Activated effector memory CD4-positive, alpha-beta T cell treated with Interleukin-2 at 50 U/mL for 16 hours (primary cell): Measurements from ENCODE around the gene ITM2C.

Source experiments
- DNase-seq: peaks from one replicate; pipeline ENCODE4 v3.0.0-alpha.2; 2020

Gene ITM2C

DNA sequence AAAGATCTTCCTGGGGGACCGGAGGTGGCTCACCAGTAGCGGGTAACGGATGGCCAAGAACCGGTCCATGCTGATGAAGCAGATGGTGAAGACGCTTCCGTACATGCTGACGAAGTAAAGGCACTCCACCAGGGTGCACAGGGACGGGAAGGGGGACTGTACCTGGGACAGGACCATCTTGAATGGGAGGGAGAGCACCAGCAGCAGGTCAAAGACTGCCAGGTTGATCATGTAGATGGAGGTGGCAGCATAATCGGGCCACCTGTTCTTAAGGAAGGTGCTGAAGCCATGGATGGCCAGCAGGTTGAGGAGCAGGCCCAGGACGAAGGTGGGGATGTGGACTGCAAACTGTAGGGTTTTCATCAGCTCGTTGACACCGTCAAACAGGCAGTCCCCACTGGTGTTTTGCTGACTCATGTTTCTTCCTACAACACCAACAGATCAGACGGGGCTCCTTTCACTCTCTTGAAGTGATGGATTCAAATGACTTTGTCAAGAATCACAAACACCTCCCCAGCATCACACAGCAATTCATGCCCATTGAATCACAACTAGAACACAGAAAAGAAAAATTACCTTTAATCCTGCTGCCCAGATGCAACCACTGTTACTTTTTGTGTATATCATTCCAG lies 45.9 kb downstream of the ITM2C start:
- no peak for DNase-seq

DNA sequence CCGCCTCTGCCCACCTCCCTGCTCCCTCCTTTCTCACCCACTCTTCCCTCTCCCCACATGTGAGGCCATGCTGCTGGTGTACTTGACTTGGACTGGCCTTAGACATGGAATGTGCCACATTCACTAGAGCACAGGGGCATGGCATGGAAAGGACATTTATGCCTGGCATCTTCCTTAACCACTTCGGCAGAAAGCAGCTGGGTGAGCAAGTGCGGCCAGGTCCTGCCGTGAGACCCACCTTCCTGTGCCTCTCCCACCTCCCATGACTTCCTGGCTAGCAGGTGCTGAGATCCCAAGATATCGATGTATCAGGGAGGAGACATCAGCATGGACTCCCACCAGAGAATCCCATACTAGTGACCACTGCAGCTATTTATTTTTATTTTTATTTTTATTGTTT lies 47.3 kb downstream of the ITM2C start:
- DNase-seq, result no peak

DNA sequence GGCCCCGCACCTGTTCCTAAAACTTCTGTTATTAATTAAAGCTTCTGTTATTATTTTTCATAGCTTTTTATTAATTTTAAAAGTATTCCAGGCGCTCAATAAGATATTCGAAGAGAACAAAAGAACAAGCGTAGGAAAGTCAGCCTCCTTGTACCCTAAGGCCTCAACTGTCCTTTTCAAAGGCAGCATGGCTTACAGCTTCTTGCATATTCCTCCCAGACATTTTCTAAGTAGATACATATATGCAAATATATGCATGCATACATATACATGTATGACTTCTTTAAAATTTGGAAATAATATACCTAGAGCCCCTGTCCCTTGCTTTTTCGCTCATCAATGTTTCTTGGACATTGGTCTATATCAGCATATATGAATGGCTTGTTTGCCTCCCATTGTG lies 48.0 kb downstream of the ITM2C start:
- no peak for DNase-seq

DNA sequence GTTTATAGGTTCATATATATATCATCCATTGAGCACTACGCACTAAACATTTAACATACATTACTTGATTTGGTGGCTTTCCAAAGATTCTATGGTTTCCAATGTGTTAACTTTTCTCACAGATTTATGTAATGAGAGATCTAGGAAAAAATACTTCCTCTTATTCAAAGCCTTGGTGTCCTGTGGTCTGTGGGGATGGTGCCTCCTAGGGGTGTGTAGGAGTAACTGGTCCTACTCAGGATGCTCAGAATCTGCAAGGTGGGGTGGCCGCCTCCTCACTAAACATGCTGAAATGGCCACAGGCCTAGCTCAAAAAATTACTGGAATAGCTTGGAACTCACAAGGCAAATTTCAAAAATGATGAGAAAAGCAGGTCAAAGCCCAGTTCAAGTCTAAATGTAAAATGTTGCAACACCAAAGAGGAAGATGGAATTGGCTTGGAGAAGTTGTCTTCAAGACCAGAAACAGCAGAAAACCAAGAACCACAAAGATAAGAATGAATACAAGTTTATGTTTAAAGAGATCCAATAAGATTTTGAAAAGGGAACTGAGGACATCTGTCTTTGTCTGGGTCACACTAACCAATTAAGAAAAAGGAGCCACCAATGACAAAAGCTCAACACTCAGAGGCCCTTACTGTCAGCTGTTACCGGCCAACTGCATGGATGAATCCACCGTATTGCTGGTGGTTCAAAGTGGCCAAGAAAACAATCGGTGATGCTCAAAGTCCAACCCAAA lies 48.8 kb downstream of the ITM2C start:
- no peak for DNase-seq

DNA sequence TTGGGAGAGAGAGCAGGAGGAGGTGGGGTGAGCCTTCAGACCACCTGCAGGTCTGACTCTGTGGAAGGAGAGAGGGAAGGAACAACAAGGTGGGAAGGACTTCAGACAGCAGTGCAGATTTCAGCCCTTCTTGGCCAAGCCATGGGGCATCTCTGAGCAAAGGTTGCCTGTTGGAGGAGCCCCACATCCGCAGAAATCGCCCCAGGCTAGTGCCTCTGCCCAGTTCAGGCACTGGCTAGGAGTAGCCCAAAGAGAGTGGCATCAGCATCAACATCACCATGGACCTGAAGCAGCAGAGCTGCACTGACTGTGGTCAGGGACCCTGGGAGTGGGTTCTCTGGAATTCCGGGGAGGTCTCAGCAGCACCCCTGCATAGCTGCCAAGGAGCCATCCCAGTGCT lies 50.1 kb downstream of the ITM2C start:
- no peak for DNase-seq

DNA sequence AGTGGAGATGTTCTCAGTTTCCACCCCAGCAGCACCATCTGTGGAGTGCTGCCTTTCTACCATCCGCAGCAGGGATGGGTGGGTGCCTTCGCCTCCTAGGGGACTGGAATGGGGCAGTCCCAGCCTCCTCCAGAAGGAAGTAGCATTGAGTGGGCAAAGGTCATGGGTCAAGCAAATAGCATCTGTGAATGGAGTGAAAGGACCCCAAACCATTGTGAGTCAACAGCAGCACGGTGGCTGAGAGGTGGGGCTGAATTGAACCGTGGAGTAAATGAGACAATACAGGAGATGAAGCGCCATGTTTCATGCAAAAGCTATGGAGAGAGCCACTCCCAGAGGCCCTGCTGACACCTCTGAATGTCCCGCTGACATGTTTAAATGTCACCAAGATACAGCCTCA lies 50.6 kb downstream of the ITM2C start:
- DNase-seq, result no peak

DNA sequence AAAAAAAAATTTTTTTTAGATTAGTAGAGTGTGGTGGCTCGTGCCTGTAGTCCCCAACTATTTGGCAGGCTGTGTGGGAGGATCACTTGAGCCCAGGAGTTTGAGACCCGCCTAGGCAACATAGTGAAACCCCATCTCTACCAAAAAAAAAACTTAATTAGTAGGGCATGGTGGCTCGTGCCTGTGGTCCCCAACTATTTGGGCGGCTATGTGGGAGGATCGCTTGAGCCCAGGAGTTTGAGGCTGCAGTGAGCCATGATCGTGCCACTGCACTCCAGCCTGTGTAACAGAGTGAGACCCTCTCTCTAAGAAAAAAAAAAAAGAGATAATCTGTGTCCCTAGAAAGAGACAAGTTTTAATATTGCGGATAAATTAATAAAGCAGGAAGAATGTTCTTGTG lies 51.5 kb downstream of the ITM2C start:
- DNase-seq, result no peak

DNA sequence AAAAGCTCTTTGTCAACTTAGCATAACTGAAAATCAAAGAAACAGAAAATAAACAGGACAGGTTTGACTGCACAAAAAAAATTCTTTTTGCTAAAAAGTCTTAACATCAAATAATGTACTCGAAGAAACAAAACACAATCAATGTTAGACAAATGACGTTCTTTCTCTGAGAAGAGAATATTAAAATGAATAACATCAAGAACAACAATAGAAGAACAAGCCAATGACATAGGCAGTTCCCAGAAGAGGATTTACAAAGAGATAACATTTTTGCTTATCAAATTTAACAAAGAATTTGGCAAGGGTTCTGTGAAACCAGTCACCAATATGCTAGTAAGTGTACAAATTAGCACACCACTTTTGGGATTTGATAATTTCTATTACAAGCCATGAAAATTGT lies 54.5 kb downstream of the ITM2C start:
- DNase-seq, result no peak

DNA sequence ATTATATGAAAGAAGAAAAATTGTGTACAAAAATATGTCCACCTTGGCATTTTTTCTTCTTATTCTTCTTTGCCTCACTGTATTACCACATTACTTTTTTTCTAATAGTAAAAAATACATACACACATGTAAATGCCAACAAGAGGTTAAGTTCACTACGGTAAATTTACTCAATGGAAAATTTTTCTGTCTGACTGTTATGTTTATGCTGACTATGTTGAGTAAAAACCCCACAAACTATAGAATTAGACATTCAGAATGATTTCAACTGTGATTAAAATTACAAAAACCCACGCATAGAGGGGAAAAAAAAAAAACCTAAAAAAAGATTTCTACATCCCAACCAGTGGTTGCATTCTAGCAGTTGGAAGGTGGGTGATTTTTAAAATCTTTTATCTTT lies 54.9 kb downstream of the ITM2C start:
- DNase-seq, result no peak

DNA sequence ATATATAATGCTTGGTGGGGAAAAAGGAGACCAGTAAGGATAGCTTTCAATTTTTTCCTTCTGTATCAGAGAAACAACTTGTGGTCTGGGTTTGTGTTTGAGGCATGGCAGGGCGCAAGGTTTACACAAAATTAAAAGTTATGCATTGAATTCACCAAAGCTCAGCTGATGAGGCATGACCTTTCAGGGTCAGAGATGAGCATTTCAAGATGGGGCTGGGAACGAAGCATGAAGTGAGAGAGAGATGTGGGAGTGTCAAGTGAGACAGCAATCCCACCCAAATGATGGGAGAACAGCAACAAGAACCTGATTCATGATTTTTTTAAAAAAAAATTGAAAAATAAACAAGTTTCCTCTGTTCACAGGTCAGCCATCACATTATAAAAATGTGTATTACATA lies 55.4 kb downstream of the ITM2C start:
- no peak for DNase-seq

DNA sequence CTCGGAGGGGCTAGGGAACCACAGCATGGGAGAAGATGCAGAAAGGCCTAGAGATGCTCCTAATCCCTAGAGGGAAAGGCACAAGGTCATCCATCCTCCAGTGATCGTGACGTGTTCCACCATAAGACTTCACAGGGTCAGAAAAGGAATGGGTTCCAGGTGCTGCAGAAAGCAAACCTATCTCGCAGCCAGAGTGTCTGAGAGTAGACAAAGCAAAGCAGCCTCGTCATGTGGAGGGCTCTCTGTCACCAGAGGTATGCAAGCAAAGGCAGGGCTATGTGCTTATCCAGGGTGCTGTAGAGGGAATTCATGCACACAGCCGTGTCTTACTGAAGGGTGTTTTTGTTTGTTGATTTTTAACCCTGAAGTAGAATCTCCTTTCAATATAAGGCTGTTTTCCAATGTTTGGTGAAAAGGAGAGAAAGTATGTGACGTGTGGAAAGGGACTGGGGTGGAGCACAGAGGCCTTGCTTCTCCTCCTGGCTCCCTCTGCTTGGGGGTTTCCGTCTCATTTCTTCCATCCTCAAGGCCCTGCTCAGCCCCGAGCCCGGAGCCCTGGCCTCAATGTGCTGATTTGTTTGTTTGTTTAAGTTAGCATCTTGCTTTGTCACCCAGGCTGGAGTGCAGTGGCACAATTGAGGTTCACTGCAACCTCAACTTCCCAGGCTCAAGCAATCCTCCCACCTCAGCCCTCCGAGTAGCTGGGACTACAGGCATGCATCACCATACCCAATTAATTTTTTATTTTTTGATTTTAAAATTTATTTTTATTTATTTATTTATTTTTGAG lies 57.3 kb downstream of the ITM2C start:
- no peak for DNase-seq

DNA sequence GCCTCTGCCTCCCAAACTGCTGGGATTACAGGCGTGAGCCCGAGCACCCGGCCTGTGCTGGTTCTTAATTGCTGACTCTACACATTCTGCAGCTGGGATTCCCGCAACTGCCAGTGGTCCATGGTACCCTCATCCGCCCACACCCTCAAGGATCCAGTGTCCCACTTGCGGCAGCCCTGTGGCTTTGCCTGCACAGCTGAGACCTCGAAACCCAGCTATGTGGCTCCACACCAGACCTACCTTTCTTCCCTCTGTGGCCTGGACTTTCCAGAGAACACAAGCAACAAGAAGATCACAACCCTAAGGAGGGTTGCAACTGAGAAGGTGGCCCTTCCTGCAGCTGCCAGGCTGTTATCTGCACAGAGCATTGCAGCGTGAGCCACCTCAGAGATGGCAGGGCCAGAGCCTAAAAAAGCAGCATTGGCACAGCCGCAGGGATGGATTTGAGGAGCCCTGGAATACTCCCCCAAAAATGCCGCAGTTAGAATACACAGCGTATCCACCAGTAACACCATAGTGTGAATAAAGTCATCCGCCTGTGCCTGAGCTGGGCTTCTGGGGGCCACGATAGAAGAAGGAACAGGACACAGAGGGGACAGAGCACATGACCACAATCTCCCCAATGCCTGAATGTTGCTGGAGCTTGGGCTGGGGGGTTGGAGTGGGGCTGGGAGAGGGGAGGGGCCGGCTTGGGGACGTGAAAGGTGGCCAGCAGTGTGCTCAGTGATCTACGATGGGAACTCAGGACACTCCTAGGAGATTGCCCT lies 58.4 kb downstream of the ITM2C start:
- DNase-seq, result no peak

DNA sequence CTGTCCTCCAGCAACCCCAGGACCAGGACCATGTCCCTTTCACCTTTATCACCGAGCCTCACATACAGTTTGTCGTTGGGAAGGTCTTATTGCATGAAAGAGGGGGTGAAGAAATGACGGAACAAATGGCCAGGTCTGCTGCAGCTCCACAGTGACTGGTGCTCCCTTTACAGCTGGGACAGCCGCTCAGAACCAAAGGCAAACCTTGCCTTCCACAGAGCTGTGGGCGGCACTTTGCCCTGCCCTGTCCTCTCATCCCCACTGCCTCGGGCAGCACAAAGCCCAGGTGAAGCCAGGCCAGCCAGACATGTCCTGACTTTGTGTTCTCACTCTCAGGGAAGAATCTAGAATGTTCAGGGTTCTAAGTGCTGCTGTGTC lies 59.3 kb downstream of the ITM2C start:
- no peak for DNase-seq

DNA sequence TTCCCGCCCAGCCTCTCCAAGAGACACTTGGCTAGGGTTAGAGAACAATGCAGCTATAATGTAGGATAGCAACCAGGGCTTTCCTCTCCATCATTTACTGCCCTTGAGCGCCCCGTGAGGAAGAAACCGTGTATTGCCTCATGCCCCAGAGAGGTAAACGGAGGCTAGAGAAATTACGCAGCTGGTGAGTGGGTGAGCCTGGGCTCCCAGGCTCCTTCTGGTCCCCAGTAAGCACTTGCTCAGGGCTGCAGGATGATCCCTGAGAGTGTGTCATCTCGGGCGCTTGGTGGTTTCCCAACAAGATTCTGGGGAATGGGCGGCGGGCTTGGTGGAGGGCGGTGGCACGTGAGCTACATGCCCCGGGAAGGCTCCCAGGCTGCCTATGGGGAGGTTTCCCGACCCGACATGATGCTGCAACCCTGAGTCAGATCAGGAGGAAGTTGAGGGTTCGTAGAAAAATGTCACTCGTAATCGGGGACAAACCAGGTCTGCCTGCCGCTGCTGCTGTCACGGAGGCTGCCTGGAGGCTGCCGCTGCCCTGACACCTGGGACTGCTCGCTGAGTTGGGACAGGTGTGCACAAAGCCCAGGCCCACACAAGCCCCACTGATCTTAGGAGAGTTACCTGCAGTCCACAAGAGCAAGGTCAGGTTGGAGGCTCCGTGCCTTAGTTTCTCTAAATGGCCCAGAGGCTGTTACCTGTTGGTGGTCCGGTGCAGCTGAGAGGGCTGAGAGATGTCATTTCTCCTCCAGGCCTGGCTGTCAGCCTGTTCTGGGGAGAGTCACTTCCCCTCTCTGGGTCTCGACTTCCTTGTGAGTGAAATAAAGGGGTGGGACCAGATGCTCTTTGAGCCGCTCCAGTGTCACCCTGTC lies 60.0 kb downstream of the ITM2C start, which contains the start of gene GPR55:
Gene GPR55 (minus strand): TSS at position 773 of the 872 bp plus-strand sequence. CDS start 14,280 bp downstream, outside the sequence.
- DNase-seq, result peak; percentile 39

DNA sequence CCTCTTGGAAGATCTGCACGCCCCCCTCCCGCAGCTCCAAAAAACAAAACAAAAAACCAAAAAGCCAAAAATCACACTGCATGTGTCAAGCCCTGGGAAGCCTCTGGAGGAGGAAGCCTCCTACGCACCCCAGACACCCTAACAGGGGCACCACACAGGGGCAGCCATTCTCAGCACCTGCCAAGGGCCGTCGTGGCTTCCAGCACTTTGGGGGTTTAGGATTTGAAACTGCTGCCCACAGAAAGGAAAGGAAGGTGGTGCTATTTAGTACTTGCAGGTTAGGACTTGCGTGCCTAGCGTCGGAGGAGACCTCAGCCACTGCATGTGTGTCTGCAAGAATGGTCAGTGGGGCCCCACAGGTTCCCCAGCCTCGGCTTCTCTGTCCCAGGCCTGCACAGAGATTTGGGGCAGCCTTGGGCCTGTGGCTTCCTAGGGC lies 60.7 kb downstream of the ITM2C start:
- no peak for DNase-seq

DNA sequence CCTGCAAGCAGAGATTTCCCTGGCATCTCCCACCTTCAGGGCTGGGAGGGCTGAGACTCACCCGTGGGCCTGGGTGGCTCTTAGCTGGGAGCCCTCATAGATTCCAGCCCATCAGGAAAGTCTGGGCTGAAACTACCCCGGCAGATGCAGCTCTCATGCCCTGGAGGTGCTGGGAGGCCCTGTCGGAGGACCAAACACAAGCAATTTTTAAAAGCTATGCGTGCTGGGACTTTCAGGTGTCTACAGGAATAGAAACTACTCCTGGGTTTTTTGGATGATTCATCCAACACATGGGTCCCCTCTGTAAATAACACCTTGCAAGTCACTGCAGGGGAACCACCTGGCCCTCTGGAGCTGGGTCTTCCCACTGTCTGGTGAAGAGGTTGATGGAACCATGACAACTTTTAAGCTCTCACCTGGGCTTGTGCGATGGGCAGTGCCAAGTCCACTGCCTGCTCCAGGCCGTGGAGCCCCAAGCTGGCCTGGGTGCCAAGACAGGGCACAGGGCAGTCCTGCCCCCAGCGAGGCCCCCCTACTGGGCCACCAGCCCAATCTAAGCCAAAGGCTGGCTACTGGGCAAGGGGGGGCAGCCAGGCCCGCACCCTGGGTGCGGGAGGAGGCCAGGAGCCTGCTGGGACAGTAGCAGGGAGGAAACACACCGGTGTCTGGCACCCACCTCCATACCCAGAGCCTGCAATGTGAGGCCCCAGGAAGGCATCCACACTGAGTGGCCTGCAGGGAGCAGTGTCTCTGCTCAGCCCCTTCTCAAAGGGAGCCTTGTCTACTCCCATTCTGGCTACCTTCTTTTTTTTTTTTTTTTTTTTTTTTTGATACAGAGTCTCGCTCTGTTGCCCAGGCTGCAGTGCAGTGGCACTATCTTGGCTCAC lies 61.4 kb downstream of the ITM2C start:
- no peak for DNase-seq

DNA sequence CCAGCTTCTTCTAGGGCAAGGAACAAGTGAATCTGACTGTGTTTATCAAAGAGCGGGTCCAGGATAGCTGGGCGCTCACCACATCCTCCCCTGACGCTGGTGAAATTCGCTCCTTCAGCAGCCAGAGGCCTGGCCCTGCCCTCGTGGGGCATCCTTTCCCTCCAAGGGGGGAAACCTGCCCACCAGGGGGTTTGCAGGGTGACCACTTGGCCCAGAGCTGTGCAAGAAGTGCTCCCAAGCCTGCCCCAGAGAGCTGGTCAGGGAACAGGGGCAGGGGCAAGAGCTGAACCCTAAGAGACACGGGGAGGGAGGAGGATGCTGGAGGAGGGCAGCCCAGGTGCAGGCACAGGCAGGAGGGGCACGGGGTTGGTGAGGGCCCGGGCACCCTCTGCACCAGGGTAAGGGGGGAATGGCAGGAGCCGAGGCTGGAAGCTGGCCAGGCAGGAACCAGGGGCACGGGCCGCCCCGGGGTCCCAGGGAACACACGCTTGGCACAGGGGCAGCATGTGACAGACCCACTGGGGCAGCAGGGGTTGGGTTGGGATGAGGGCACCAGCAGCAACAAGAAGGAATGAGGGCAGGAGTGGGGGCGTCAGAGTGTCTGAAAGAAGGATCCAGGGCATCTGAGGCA lies 63.1 kb downstream of the ITM2C start:
- DNase-seq, result no peak
